Common myeloid progenitor, CD34-positive (primary cell): Measurements from ENCODE around the gene STT3B.

Experiments used
- CTCF ChIA-PET: fragments of 350-600 bp; sonication (Branson Sonifier 250); formaldehyde crosslinking; loops from one replicate; lab custom pipeline; 2021; ENCODE audit warnings: antibody characterized with exemption; lab: Charles Lee
- POLR2A ChIA-PET: fragments of 350-600 bp; sonication (Branson Sonifier 250); formaldehyde crosslinking; loops from one replicate; lab custom pipeline; 2021; ENCODE audit warnings: antibody characterized with exemption; lab: Charles Lee
- DNase-seq, 3 donors: peaks; one replicate each; pipeline versions ENCODE4 v3.0.0 to v3.0.0-alpha.2; 2013
- H3K27ac ChIP-seq, 2 experiments: 1 replicate in 1 of 2; 2 replicates in 1 of 2; pipeline ENCODE4 v1.7.0; 2013; ENCODE audit warnings: inconsistent platforms in 2 of 2, low read length in 2 of 2, mild to moderate bottlenecking in 2 of 2, low read depth in 1 of 2, moderate library complexity in 1 of 2; ENCODE audit not compliant: severe bottlenecking in 2 of 2, insufficient read depth in 1 of 2, poor library complexity in 1 of 2
- H3K27me3 ChIP-seq, 5 experiments: replicated peaks in 2 of 5; 1 replicate in 3 of 5; 2 replicates in 2 of 5; pipeline versions ENCODE4 v1.6.1 to v1.7.0; 2013; ENCODE audit warnings: low read length in 4 of 5, mild to moderate bottlenecking in 2 of 5, moderate library complexity in 2 of 5, inconsistent platforms in 1 of 5; ENCODE audit not compliant: insufficient read depth in 5 of 5, control insufficient read depth in 4 of 5
- H3K36me3 ChIP-seq, 4 experiments: 1 replicate in 2 of 4; 2 replicates in 2 of 4; pipeline versions ENCODE4 v1.6.1 to v1.7.0; 2013; ENCODE audit warnings: low read length in 3 of 4, control low read depth in 1 of 4, mild to moderate bottlenecking in 1 of 4; ENCODE audit not compliant: control insufficient read depth in 4 of 4, insufficient read depth in 4 of 4
- H3K4me1 ChIP-seq, 4 experiments: 1 replicate in 3 of 4; 2 replicates in 1 of 4; pipeline versions ENCODE4 v1.6.1 to v1.7.1; 2013; ENCODE audit warnings: low read length in 3 of 4, mild to moderate bottlenecking in 3 of 4, control low read depth in 1 of 4, inconsistent platforms in 1 of 4, moderate library complexity in 1 of 4; ENCODE audit not compliant: control insufficient read depth in 4 of 4, insufficient read depth in 4 of 4; ENCODE audit errors: control extremely low read depth in 1 of 4
- H3K4me3 ChIP-seq, 7 experiments: 1 replicate in 4 of 7; 2 replicates in 3 of 7; pipeline versions ENCODE4 v1.5.1 to v1.7.0; 2013; ENCODE audit warnings: mild to moderate bottlenecking in 7 of 7, low read length in 6 of 7, moderate library complexity in 6 of 7, inconsistent platforms in 2 of 7, low read depth in 2 of 7, control low read depth in 1 of 7; ENCODE audit not compliant: insufficient read depth in 4 of 7, control insufficient read depth in 1 of 7; ENCODE audit errors: extremely low read depth in 1 of 7
- H3K9me3 ChIP-seq, 5 experiments: 1 replicate in 4 of 5; 2 replicates in 1 of 5; pipeline versions ENCODE4 v1.6.1 to v1.7.1; 2013; ENCODE audit warnings: low read length in 4 of 5, mild to moderate bottlenecking in 2 of 5, inconsistent platforms in 1 of 5, low read depth in 1 of 5, moderate library complexity in 1 of 5; ENCODE audit not compliant: control insufficient read depth in 4 of 5, insufficient read depth in 2 of 5; ENCODE audit errors: control extremely low read depth in 1 of 5
- WGBS: methylation state at CpG from one replicate; pipeline ENCODE4 v1.1.5; 2013; ENCODE audit not compliant: insufficient coverage; 5-methylcytosine and 5-hydroxymethylcytosine counted together

Gene STT3B

DNA sequence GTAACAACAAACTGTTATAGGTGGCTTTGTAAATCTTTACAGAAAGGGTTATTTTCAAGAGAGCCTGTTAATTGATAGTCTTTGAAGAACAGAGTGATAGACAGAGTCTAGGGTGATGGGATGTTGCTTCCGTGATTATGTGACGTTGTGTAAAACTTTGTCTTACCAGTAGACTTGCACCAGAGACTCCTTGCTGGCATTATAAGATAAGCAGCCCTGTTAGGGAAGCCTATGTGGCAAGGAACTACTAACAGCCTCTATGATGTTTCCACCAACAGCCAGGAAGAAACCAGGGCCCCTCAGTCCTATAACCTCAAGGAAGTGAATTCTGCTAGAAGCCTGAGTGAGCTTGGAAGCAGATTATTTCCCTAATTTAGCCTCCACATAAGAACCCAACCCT, 18.9 kb downstream of the STT3B start:
- H3K27ac ChIP-seq, result no peak overlapping the region
- CTCF ChIA-PET, result interaction anchor here (1.3 to 1.6 kb wide), 2 partner anchors 24 to 74 kb away, joined by 3 read pairs; no protein-coding TSS in a partner anchor
- POLR2A ChIA-PET, result no interaction called here
- peaks cover 4 to 43% (median 8%) of the 10 kb centered on the region in 4 experiments for H3K4me1 ChIP-seq
- H3K27me3 ChIP-seq, result no peaks in the 10 kb centered on the region
- peaks cover 0 to 3% (median 0%) of the 10 kb centered on the region in 5 experiments for H3K9me3 ChIP-seq
- 67% methylated on average over 2 of the region's 2 CpGs for WGBS
- H3K4me3 ChIP-seq, result no peak overlapping the region
- peaks cover 3 to 7% (median 5%) of the 10 kb centered on the region in 4 experiments for H3K36me3 ChIP-seq
- no peak for DNase-seq

DNA sequence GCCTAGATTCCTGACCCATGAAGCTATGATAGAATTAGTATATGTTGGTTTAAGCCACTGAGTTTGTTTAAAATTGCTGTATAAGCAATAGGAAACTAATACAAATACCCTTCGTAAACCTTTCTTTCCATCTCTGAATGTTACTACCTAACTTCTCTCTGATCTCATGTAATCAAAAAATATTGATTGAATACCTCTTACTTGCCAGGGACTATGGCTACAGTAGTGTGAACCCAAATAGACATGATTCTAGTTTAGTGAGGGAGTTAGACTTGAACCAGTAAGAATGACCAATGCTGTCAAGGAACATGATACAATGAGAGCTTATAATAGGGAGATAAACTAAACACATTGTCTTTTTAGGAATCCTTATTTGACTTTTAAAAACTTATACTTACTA, 19.4 kb downstream of the STT3B start:
- POLR2A ChIA-PET, result no interaction called here
- Histone ChIP-seq H3K9me3 (peaks cover 0 to 3% (median 0%) of the 10 kb centered on the region in 5 experiments), H3K27ac (no peak overlapping the region), H3K36me3 (peaks cover 3 to 7% (median 5%) of the 10 kb centered on the region in 4 experiments), H3K27me3 (no peaks in the 10 kb centered on the region), H3K4me1 (peaks cover 4 to 43% (median 8%) of the 10 kb centered on the region in 4 experiments), H3K4me3 (no peak overlapping the region)
- DNase-seq, result no peak
- no CpG with 5 or more reads among the region's 1 CpG for WGBS
- CTCF ChIA-PET, result interaction anchor here (0.7 to 1.3 kb wide), 2 partner anchors 24 to 612 kb away, joined by 3 read pairs; no protein-coding TSS in a partner anchor

DNA sequence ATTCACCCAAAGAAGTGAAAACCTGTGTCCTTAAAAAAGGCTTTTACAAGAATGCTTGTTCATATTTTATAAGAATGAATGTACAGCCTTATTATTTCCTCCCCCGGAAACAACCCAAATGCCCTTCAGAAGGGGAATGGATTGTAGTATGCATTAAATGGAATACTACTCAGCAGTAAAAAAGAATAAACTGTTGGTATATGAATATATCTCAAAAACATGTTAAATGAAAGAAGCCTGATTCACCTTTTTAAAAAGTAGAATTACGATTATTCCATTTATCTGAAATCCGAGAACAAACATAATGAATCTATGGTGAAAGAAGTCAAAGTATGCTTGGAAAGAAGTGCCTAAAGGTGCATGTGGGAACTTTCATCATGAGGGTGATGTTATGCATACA, 20.5 kb downstream of the STT3B start:
- CTCF ChIA-PET, result interaction anchor here (1.2 kb wide), 1 partner anchor 21 kb away, joined by 3 read pairs; no protein-coding TSS in a partner anchor
- Histone ChIP-seq H3K36me3 (peaks cover 3 to 7% (median 5%) of the 10 kb centered on the region in 4 experiments), H3K4me3 (no peak overlapping the region), H3K4me1 (peaks cover 4 to 34% (median 8%) of the 10 kb centered on the region in 4 experiments), H3K27me3 (no peaks in the 10 kb centered on the region), H3K27ac (no peak overlapping the region), H3K9me3 (peaks cover 0 to 3% (median 0%) of the 10 kb centered on the region in 5 experiments)
- no CpG with 5 or more reads among the region's 3 CpGs for WGBS
- no peak for DNase-seq
- POLR2A ChIA-PET, result interaction anchor here (0.6 to 0.7 kb wide), 2 partner anchors 21 to 332 kb away, joined by 3 to 4 read pairs; no protein-coding TSS in a partner anchor

- CTCF ChIA-PET, result interaction anchor here (1.4 to 1.9 kb wide), 2 partner anchors 11 to 140 kb away, joined by 3 to 8 read pairs; no protein-coding TSS in a partner anchor
- Histone ChIP-seq H3K4me1 (peaks cover 3 to 28% (median 7%) of the 10 kb centered on the region in 4 experiments), H3K27ac (no peak overlapping the region), H3K27me3 (no peaks in the 10 kb centered on the region), H3K36me3 (peaks cover 3 to 7% (median 5%) of the 10 kb centered on the region in 4 experiments), H3K4me3 (no peak overlapping the region), H3K9me3 (peaks cover 0 to 13% (median 0%) of the 10 kb centered on the region in 5 experiments)
- DNase-seq, result no peak
- WGBS, result no CpG with 5 or more reads among the region's 1 CpG
- POLR2A ChIA-PET, result interaction anchor here (0.6 kb wide), 1 partner anchor 58 kb away, joined by 3 read pairs; no protein-coding TSS in a partner anchor
Observed at GRCh38 chr3:31555204-31555603, 22.5 kb downstream of the STT3B start.

- H3K9me3 ChIP-seq, result peaks cover 0 to 18% (median 0%) of the 10 kb centered on the region in 5 experiments
- WGBS, result no CpG with 5 or more reads among the region's 2 CpGs
- no peak overlapping the region for H3K27ac ChIP-seq
- ChIA-PET POLR2A (no interaction called here), CTCF (no interaction called here)
- H3K4me1 ChIP-seq, result peaks cover 6 to 22% (median 10%) of the 10 kb centered on the region in 4 experiments
- no peaks in the 10 kb centered on the region for H3K27me3 ChIP-seq
- peaks cover 0 to 5% (median 4%) of the 10 kb centered on the region in 4 experiments for H3K36me3 ChIP-seq
- no peak overlapping the region for H3K4me3 ChIP-seq
- no peak for DNase-seq
Observed at GRCh38 chr3:31559872-31560534, 27.3 kb downstream of the STT3B start.

- CTCF ChIA-PET, result interaction anchor here (1.4 to 1.5 kb wide), 2 partner anchors 26 to 30 kb away, joined by 5 read pairs; partner anchors contain the start of gene STT3B
Observed at GRCh38 chr3:31561891-31562290, 29.2 kb downstream of the STT3B start.

More at GRCh38 chr3:31561891-31562290, 29.2 kb downstream of the STT3B start:
- Histone ChIP-seq H3K27me3 (no peaks in the 10 kb centered on the region), H3K36me3 (peaks cover 0 to 5% (median 0%) of the 10 kb centered on the region in 4 experiments), H3K27ac (no peak overlapping the region), H3K4me3 (peak overlapping the region in 1 of 7 experiments; percentile 7), H3K4me1 (peaks cover 11 to 21% (median 15%) of the 10 kb centered on the region in 4 experiments), H3K9me3 (peaks cover 0 to 18% (median 0%) of the 10 kb centered on the region in 5 experiments)
- WGBS, result 89% methylated on average over 5 of the region's 5 CpGs
- DNase-seq, result no peak
- POLR2A ChIA-PET, result interaction anchor here (1.0 kb wide), 1 partner anchor 34 kb away, joined by 3 read pairs; no protein-coding TSS in a partner anchor
